H1 (cell line): Measurements from ENCODE around the gene ZNF879. TPM values are rescaled to one million over a fixed set of nuclear protein-coding genes. Genes with fewer than 3 reads are reported as not detected.

ENCODE experiments used
- CTCF ChIA-PET: fragments of 300-600 bp; sonication (Branson Sonifier 250); formaldehyde crosslinking; loops from one replicate; lab custom pipeline; 2021; ENCODE audit not compliant: partially characterized antibody; lab: Charles Lee
- POLR2A ChIA-PET: fragments of 300-600 bp; sonication (Branson Sonifier 250); formaldehyde crosslinking; loops from one replicate; lab custom pipeline; 2021; ENCODE audit warnings: inconsistent platforms; ENCODE audit not compliant: partially characterized antibody; lab: Charles Lee
- DNase-seq, 2 experiments: peaks; one replicate each; pipeline versions ENCODE4 v3.0.0 to v3.0.0-alpha.2; 2010 to 2022; ENCODE audit warnings: low spot score in 2 of 2, low read depth in 1 of 2, mixed read lengths in 1 of 2
- FAIRE-seq: peaks from 2 replicates; lab custom pipeline; 2011; peaks lifted over from hg19 to GRCh38; lab: Jason Lieb, UNC
- H2AFZ ChIP-seq: 2 replicates; pipeline ENCODE4 v1.8.1; 2012; ENCODE audit warnings: low read length, inconsistent platforms
- H2AK5ac ChIP-seq: 2 replicates; pipeline ENCODE4 v1.6.1; 2013; ENCODE audit warnings: low read depth, low read length
- H2BK120ac ChIP-seq: replicated peaks from 2 replicates; pipeline ENCODE3; 2013; ENCODE audit warnings: low read depth, low read length, inconsistent platforms
- H2BK12ac ChIP-seq: 2 replicates; pipeline ENCODE4 v1.6.1; 2013; ENCODE audit warnings: low read depth, low read length
- H2BK15ac ChIP-seq: 2 replicates; pipeline ENCODE4 v1.6.1; 2013; ENCODE audit warnings: low read length
- H2BK20ac ChIP-seq: 2 replicates; pipeline ENCODE4 v1.6.1; 2013; ENCODE audit warnings: low read length
- H2BK5ac ChIP-seq: 2 replicates; pipeline ENCODE4 v1.6.1; 2013; ENCODE audit warnings: low read depth, low read length
- H3K14ac ChIP-seq: 2 replicates; pipeline ENCODE4 v1.6.1; 2013; ENCODE audit warnings: inconsistent platforms; ENCODE audit not compliant: insufficient read length
- H3K18ac ChIP-seq: 2 replicates; pipeline ENCODE4 v1.6.1; 2013; ENCODE audit warnings: low read length; ENCODE audit errors: extremely low read depth
- H3K23ac ChIP-seq: 2 replicates; pipeline ENCODE4 v1.6.1; 2013; ENCODE audit warnings: inconsistent platforms; ENCODE audit not compliant: insufficient read length
- H3K23me2 ChIP-seq: 2 replicates; pipeline ENCODE4 v1.6.1; 2013; ENCODE audit warnings: low read depth, low read length
- H3K27ac ChIP-seq: 2 replicates; pipeline ENCODE4 v1.6.1; 2011; ENCODE audit warnings: low read depth, low read length, inconsistent platforms
- H3K27me3 ChIP-seq, 4 experiments: replicated peaks in 1 of 4; 1 replicate in 1 of 4; 2 replicates in 3 of 4; pipeline versions ENCODE4 v1.6.1 to v1.8.1; 2011 to 2013; ENCODE audit warnings: low read length in 3 of 4, mild to moderate bottlenecking in 3 of 4, inconsistent platforms in 2 of 4, mixed read lengths in 2 of 4, moderate library complexity in 1 of 4; ENCODE audit not compliant: control insufficient read depth in 3 of 4, insufficient read depth in 3 of 4; ENCODE audit errors: extremely low read depth in 1 of 4
- H3K36me3 ChIP-seq, 4 experiments: 2 replicates each; pipeline versions ENCODE4 v1.6.1 to v1.8.1; 2011 to 2013; ENCODE audit warnings: mild to moderate bottlenecking in 4 of 4, low read length in 3 of 4, moderate library complexity in 2 of 4, control low read depth in 1 of 4, inconsistent platforms in 1 of 4; ENCODE audit not compliant: insufficient read depth in 4 of 4, control insufficient read depth in 2 of 4
- H3K4ac ChIP-seq: replicated peaks from 2 replicates; pipeline ENCODE3; 2013; ENCODE audit warnings: low read length, low read depth, mixed read lengths, inconsistent platforms; ENCODE audit not compliant: insufficient read length
- H3K4me1 ChIP-seq, 4 experiments: replicated peaks in 1 of 4; 1 replicate in 1 of 4; 2 replicates in 3 of 4; pipeline versions ENCODE4 v1.6.1 to v1.8.1; 2011 to 2013; ENCODE audit warnings: low read length in 3 of 4, inconsistent platforms in 2 of 4, mixed read lengths in 1 of 4; ENCODE audit not compliant: insufficient read depth in 4 of 4, control insufficient read depth in 3 of 4
- H3K4me2 ChIP-seq, 2 experiments: 2 replicates each; pipeline versions ENCODE4 v1.6.1 to v1.8.1; 2011 to 2013; ENCODE audit warnings: low read depth in 2 of 2, low read length in 2 of 2, control low read depth in 1 of 2, inconsistent platforms in 1 of 2, mild to moderate bottlenecking in 1 of 2; ENCODE audit not compliant: insufficient read depth in 1 of 2
- H3K4me3 ChIP-seq, 4 experiments: fragments of 200-600, 300-600 bp in 1 of 4; sonication (generic), shearing (Covaris generic), sonication (Bioruptor Twin) in 1 of 4; 2 replicates each; pipeline versions ENCODE4 v1.5.1 to v1.8.1; 2011 to 2016; ENCODE audit warnings: low read length in 4 of 4, low read depth in 3 of 4, control low read depth in 2 of 4, inconsistent platforms in 2 of 4, mild to moderate bottlenecking in 2 of 4, mixed read lengths in 1 of 4, moderate library complexity in 1 of 4; ENCODE audit not compliant: insufficient read depth in 2 of 4; ENCODE audit errors: extremely low read depth in 1 of 4
- H3K56ac ChIP-seq: replicated peaks from 2 replicates; pipeline ENCODE3; 2013; ENCODE audit warnings: low read depth, mild to moderate bottlenecking, mixed read lengths, low read length, inconsistent platforms; ENCODE audit not compliant: insufficient read length
- H3K79me1 ChIP-seq: 2 replicates; pipeline ENCODE4 v1.6.1; 2013; ENCODE audit warnings: low read depth, low read length, control low read depth
- H3K79me2 ChIP-seq, 2 experiments: 2 replicates each; pipeline versions ENCODE4 v1.6.1 to v1.8.1; 2012 to 2013; ENCODE audit warnings: low read length in 2 of 2, mild to moderate bottlenecking in 2 of 2, inconsistent platforms in 1 of 2; ENCODE audit not compliant: insufficient read depth in 2 of 2, control insufficient read depth in 1 of 2
- H3K9ac ChIP-seq, 4 experiments: replicated peaks in 1 of 4; 1 replicate in 1 of 4; 2 replicates in 3 of 4; pipeline versions ENCODE4 v1.6.1 to v1.8.1; 2011 to 2013; ENCODE audit warnings: low read depth in 3 of 4, low read length in 3 of 4, control low read depth in 2 of 4, mild to moderate bottlenecking in 2 of 4, moderate library complexity in 2 of 4, inconsistent platforms in 1 of 4; ENCODE audit errors: extremely low read depth in 1 of 4
- H3K9me3 ChIP-seq, 2 experiments: 2 replicates each; pipeline versions ENCODE4 v1.6.1 to v1.8.1; 2012 to 2013; ENCODE audit warnings: mild to moderate bottlenecking in 2 of 2, moderate library complexity in 2 of 2, control low read depth in 1 of 2, inconsistent platforms in 1 of 2, low read depth in 1 of 2, low read length in 1 of 2, mixed read lengths in 1 of 2; ENCODE audit not compliant: insufficient read depth in 2 of 2
- H4K20me1 ChIP-seq, 2 experiments: replicated peaks in 1 of 2; 2 replicates each; pipeline versions ENCODE3 to v1.8.1; 2011 to 2013; ENCODE audit warnings: inconsistent platforms in 2 of 2, low read length in 2 of 2, mild to moderate bottlenecking in 1 of 2; ENCODE audit not compliant: insufficient read depth in 2 of 2, control insufficient read depth in 1 of 2
- H4K5ac ChIP-seq: 2 replicates; pipeline ENCODE4 v1.6.1; 2013; ENCODE audit warnings: low read length, low read depth, mixed read lengths, inconsistent platforms; ENCODE audit not compliant: insufficient read length
- H4K8ac ChIP-seq: 2 replicates; pipeline ENCODE4 v1.8.0; 2013; ENCODE audit warnings: mild to moderate bottlenecking, moderate library complexity, low read length, inconsistent platforms; ENCODE audit not compliant: insufficient read depth; ENCODE audit errors: extremely low read depth
- H4K91ac ChIP-seq: replicated peaks from 2 replicates; pipeline ENCODE3; 2013; ENCODE audit warnings: low read length, mixed read lengths, inconsistent platforms; ENCODE audit not compliant: insufficient read length
- ASH2L ChIP-seq: fragments of 200-600, 300-600 bp; sonication (generic); IDR thresholded peaks from one replicate; pipeline ENCODE4 v1.7.1; 2017; ENCODE audit warnings: low read length
- BCL11A ChIP-seq, 2 experiments: IDR thresholded peaks; one replicate each; pipeline ENCODE4 v1.6.1; 2011; ENCODE audit warnings: low read depth in 2 of 2, low read length in 2 of 2, mild to moderate bottlenecking in 2 of 2
- CBX5 ChIP-seq: fragments of 300-800, 300-1000 bp; sonication (generic); IDR thresholded peaks from 2 replicates; pipeline ENCODE4 v1.7.1; 2016; ENCODE audit warnings: antibody characterized with exemption, low read length, low read depth
- CBX8 ChIP-seq: fragments of 300-800, 300-1000 bp; sonication (generic); IDR thresholded peaks from 2 replicates; pipeline ENCODE4 v1.7.1; 2016; ENCODE audit warnings: low read depth, low read length, borderline replicate concordance
- CHD1 ChIP-seq: IDR thresholded peaks from 2 replicates; pipeline ENCODE4 v1.6.1; 2012; ENCODE audit warnings: low read depth, low read length, improper control_type of control experiment
- RNF2 ChIP-seq: fragments of 200-900, 300-1000 bp; sonication (generic); IDR thresholded peaks from 2 replicates; pipeline ENCODE4 v1.7.1; 2016; ENCODE audit warnings: borderline replicate concordance, low read depth, mild to moderate bottlenecking, antibody characterized with exemption, low read length; ENCODE audit not compliant: poor library complexity, severe bottlenecking; ENCODE audit errors: missing control alignments
- SP2 ChIP-seq: IDR thresholded peaks from 2 replicates; pipeline ENCODE4 v1.6.1; 2012; ENCODE audit warnings: mild to moderate bottlenecking, low read length, inconsistent platforms
- SP4 ChIP-seq: IDR thresholded peaks from 2 replicates; pipeline ENCODE4 v1.6.1; 2012; ENCODE audit warnings: low read length, inconsistent platforms
- SRF ChIP-seq: IDR thresholded peaks from 2 replicates; pipeline ENCODE4 v1.6.1; 2011; ENCODE audit warnings: mild to moderate bottlenecking, low read depth, low read length, moderate library complexity
- SUZ12 ChIP-seq: fragments of 200-600 bp; sonication (generic); IDR thresholded peaks from 2 replicates; pipeline ENCODE4 v1.6.1; 2012; ENCODE audit warnings: mild to moderate bottlenecking, inconsistent platforms, low read length, moderate library complexity, mixed read lengths
- TAF7 ChIP-seq: optimal IDR thresholded peaks from 2 replicates; pipeline ENCODE3; 2011; ENCODE audit warnings: low read depth, mild to moderate bottlenecking, inconsistent platforms, low read length, moderate library complexity, borderline replicate concordance
- WGBS, 2 experiments: shearing (Covaris generic) in 1 of 2; methylation state at CpG; one replicate each; pipeline versions ENCODE4 v1.1.6 to v1.1.7; 2013 to 2015; ENCODE audit warnings: low lambda C conversion rate in 2 of 2, mixed read lengths in 2 of 2, inconsistent platforms in 1 of 2, low coverage in 1 of 2, missing lambda C conversion rate in 1 of 2; ENCODE audit not compliant: insufficient replicate concordance in 2 of 2, insufficient coverage in 1 of 2, insufficient read length in 1 of 2; ENCODE audit errors: extremely low coverage in 1 of 2, missing lambda C conversion rate in 1 of 2; 5-methylcytosine and 5-hydroxymethylcytosine counted together
- polyA plus RNA-seq, 7 experiments: library from polyadenylated mRNA; depleted of rRNA in 3 of 7; stranded (reverse) in 5 of 7; unstranded in 2 of 7; fragments of >200 nt in 5 of 7; fragments of 200-250 nt in 2 of 7; gene quantifications; 1 replicate in 5 of 7; 2 replicates in 1 of 7; 4 replicates in 1 of 7; pipeline versions ENCODE4 v1.2.1 to v1.2.3, GENCODE V29; 2011 to 2013; ENCODE audit warnings: missing spikeins in 2 of 7, mixed read lengths in 2 of 7
- total RNA-seq: library from RNA; stranded (reverse); fragmentation: NEBNext Ultra II Directional; extraction: Animal tissue kit (Norgen Biotek cat#: 25700); gene quantifications from 2 replicates; pipeline ENCODE4 v1.2.1, GENCODE V29; 2021

Gene ZNF879
- total and polyA plus RNA-seq, 2 of the 8 experiments (the other 6 are each of a cell fraction or from before 2014, with no cell fraction given) = 2.2 to 3.1 TPM

DNA sequence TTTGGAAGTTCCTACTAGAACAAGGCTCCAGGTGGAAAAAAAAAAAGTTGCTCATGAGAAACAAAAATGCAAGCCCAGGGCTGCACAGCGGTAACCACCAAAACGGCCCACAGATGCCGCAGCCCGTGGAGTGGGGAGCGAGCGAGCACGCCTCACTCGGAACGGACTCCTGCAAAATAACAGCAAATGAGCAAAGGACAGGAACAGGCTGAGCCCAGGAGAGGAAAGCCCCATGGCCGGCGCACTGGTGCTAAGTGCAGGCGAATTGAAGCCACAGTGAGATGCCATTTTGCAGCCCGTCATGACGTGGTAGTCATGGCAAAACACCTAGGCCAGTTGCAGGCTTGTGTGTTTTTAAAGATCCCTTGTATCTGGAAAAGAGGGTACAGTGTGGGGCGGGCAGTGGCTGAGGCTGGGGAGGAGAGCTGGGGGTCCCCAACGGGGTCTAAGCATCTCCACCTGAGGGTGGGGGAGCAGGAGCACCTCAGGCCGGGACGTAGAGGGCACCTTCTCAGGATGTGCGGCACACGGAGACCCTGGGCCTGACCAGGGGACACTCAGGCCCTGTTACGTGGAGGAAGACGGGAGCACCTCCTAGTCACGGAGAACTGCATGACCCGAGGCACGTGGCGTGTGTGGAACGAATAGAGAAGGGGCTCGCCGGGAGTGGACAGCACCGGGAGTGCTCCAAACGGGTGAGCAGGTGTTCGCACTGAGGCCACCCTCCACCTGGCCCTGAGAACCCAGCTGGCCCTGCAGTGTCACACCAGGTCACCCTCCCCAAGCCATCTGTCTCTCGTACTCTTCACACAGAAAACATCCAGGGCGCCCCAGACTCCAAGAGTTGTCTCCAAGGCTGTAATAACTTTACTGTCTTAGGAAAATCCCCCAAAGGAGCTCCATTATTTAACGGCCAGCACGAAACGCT is 39.2 kb upstream of the ZNF879 start:
- 93% methylated on average over 37 of the region's 37 CpGs; no CpG with 5 or more reads in 1 of the 2 experiments for WGBS, 2 experiments
- Histone ChIP-seq H2AK5ac (no peak overlapping the region), H2BK20ac (no peak overlapping the region), H3K4me3 (no peak overlapping the region), H3K56ac (no peak overlapping the region), H3K18ac (no peak overlapping the region), H4K20me1 (no peaks in the 10 kb centered on the region), H4K5ac (no peak overlapping the region), H3K23ac (no peak overlapping the region), H3K4me1 (no peaks in the 10 kb centered on the region), H4K8ac (no peak overlapping the region), H4K91ac (no peak overlapping the region), H2BK12ac (no peak overlapping the region), H3K79me1 (no peaks in the 10 kb centered on the region), H3K27me3 (no peaks in the 10 kb centered on the region), H3K27ac (no peak overlapping the region), H3K79me2 (no peaks in the 10 kb centered on the region), H2BK5ac (no peak overlapping the region), H2BK15ac (no peak overlapping the region), H3K9me3 (peaks cover 75 to 91% of the 10 kb centered on the region in 2 experiments), H3K23me2 (no peaks in the 10 kb centered on the region), H3K36me3 (no peaks in the 10 kb centered on the region), H3K4ac (no peak overlapping the region), H2AFZ (no peak overlapping the region), H2BK120ac (no peak overlapping the region), H3K4me2 (no peak overlapping the region), H3K14ac (no peak overlapping the region), H3K9ac (no peak overlapping the region)
- ChIA-PET POLR2A (no interaction called here), CTCF (no interaction called here)
- FAIRE-seq (no peak), DNase-seq (no peak)
- no peak for TF ChIP-seq SP4
- no peak for TF ChIP-seq BCL11A (IDR thresholded peaks at IDR 0.05; ENCODE audit: low read depth in 2 of 2, low read length in 2 of 2)
- TF ChIP-seq RNF2 = no peak
- no peak for TF ChIP-seq SRF
- no peak for TF ChIP-seq CBX5
- no peak for TF ChIP-seq CHD1
- TF ChIP-seq ASH2L = no peak
- no peak for TF ChIP-seq TAF7
- TF ChIP-seq SP2 = no peak
- no peak for TF ChIP-seq CBX8
- TF ChIP-seq SUZ12 = no peak
